ENCODE results near the gene CDRT15L2.
"Not testable (repeated sequence)": the region's sequence is repeated elsewhere in the genome, so short reads cannot be mapped to it uniquely, and the experiment has no call there.

The CDRT15L2 gene

DNA sequence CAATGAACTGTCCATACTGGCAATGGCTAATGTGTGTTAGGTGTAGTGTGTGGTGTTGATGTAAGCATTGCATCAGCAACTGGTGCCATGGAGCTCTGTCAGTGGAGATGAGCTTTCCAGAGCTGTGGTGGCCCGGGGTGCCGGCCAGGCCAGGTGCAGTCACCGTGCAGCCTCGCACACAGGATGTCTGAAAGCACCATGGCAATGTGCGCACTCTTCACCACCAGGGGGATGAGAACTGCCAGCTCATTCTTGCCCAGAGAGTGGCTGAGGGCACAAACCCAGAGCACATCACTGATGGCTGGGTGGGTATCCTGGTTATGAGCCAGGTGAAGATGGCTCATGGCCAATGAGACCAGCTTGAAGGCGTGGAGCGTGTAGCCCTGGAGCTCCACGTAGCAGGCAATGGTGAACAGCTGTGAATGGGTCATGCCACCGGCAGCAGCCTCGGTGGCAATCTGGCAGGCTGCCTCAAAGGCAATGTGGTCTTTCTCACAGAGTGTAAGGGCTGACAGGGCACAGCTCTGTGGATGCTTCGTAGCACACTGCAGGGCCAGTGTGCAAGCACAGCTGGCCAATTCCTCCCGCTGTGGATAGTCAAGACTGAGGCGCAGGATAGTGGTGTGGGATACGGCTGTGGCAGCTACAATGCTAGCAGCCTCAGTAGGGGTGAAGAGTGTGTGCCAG, 4.5 kb downstream of the CDRT15L2 start:
- H3K27ac ChIP-seq (replicated peaks); DNase-seq (ENCODE audit: low read depth in 1 of 2, low spot score in 1 of 2): not testable (repeated sequence)

DNA sequence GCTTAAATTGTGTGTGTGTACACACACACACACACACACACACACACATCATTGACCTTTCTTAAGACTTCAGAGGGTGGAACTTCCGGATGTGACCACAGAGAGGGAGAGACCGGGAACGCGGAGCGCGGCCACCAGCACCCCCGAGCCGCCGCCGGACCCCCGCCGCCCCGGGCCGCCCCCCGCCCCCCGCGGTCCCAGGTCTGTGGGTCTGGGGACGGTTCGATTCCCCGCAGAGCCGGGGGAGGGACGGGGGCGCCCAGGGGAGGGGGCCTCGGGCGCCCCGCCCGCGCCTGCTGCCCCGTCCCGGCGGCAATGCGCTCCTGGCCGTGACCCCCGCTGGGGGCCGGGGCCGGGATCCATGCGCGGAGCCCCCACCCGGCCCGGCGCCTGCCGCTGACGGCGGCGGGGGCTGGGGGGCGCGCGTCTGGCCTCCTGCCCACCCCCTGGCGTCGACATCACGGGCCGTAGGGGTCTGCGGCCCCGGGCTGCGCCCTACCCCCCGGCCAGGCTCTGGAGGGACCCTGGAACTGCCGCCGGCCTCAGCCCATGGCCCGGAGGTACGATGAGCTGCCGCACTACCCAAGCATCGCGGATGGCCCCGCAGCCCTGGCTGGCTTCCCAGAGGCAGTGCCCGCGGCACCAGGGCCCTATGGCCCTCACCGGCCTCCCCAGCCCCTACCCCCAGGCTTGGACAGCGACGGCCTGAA, 9.4 kb downstream of the CDRT15L2 start:
- H3K27me3 ChIP-seq (ENCODE audit: insufficient read depth, poor library complexity, severe bottlenecking); H3K4me3 ChIP-seq (replicated peaks; ENCODE audit: insufficient read depth, low read length); H3K27ac ChIP-seq (replicated peaks); DNase-seq (ENCODE audit: low read depth in 1 of 2, low spot score in 1 of 2): not testable (repeated sequence)

More for the DNA sequence above, 4.5 kb downstream of the CDRT15L2 start:
- H3K4me3 ChIP-seq (replicated peaks; ENCODE audit: insufficient read depth, low read length); H3K27me3 ChIP-seq (ENCODE audit: insufficient read depth, poor library complexity, severe bottlenecking): not testable (repeated sequence)

GRCh38 chr17:20589454-20589810, 9.9 kb downstream of the CDRT15L2 start:
- not testable (repeated sequence) for H3K4me3 ChIP-seq (replicated peaks; ENCODE audit: insufficient read depth, low read length); DNase-seq (ENCODE audit: low read depth in 1 of 2, low spot score in 1 of 2); H3K27me3 ChIP-seq (ENCODE audit: insufficient read depth, poor library complexity, severe bottlenecking); H3K27ac ChIP-seq (replicated peaks)

DNA sequence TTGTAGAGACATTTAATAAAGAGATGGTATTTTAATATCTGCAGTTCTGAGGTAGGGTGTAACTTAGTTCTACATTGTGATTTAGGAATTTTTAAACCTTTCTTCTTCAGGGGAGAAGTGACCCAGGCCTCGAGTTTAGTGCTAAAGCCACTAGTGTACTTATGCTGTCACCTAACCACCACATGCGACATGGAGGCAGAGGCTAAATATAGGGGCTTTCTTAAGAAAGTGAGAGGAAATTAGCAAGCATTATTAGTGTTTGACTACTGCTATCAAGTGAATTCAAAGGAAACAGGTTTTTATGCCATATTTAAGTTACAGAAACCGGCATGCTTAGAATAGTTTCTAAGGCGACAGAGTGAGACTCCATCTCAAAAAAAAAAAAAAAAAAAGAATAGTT, 11.5 kb downstream of the CDRT15L2 start:
- H3K27me3 ChIP-seq (ENCODE audit: insufficient read depth, poor library complexity, severe bottlenecking); H3K27ac ChIP-seq (replicated peaks); DNase-seq (ENCODE audit: low read depth in 1 of 2, low spot score in 1 of 2); H3K4me3 ChIP-seq (replicated peaks; ENCODE audit: insufficient read depth, low read length): not testable (repeated sequence)

GRCh38 chr17:20605568-20605967, 26.0 kb downstream of the CDRT15L2 start:
- not testable (repeated sequence) for DNase-seq (ENCODE audit: low read depth in 1 of 2, low spot score in 1 of 2); H3K27me3 ChIP-seq (ENCODE audit: insufficient read depth, poor library complexity, severe bottlenecking); H3K4me3 ChIP-seq (replicated peaks; ENCODE audit: insufficient read depth, low read length); H3K27ac ChIP-seq (replicated peaks)

DNA sequence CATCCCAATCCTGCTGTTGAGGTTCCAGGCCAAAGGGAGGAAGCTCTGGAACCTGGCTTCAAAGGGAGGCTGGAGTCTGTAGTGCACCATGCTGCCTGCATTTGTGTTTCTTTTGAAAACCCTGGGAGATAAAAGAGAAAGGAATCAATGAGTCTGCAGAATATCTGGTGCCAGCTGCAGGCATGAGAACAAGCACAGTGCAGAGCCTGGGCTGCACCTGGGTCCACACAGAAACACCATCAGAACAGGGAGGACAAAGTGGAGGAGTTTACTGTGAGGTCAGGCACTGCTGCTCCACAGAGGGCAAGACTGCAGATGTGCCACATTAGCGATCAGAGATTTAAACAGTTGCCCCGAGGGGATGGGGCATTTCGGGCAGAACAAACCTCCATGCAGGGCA, 30.0 kb downstream of the CDRT15L2 start:
- H3K27me3 ChIP-seq (ENCODE audit: insufficient read depth, poor library complexity, severe bottlenecking); H3K4me3 ChIP-seq (replicated peaks; ENCODE audit: insufficient read depth, low read length); H3K27ac ChIP-seq (replicated peaks); DNase-seq (ENCODE audit: low read depth in 1 of 2, low spot score in 1 of 2): not testable (repeated sequence)

DNA sequence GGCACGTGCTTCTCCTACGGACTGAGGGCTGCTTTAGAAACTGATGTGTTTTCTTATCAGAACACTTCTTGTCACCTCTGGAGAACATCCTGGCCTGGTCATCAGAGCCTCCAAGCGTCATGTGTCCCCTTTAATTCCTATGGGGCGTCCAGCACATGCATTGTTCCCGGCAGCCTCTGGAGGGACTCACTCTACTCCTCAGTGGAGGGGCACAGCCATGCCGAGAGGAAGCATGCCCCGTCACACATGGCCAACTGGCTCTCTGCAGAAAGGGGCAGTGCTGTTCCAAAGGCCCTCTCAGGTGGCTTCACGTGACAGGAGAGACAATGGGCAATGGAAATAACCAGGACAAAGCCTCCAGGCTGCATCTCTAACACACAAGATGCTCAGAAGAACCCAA, 31.8 kb downstream of the CDRT15L2 start:
- no peak for DNase-seq (ENCODE audit: low read depth in 1 of 2, low spot score in 1 of 2)
- no peak overlapping the region for H3K4me3 ChIP-seq (replicated peaks; ENCODE audit: insufficient read depth, low read length)
- H3K27me3 ChIP-seq (ENCODE audit: insufficient read depth, poor library complexity, severe bottlenecking), result no peaks in the 10 kb centered on the region
- no peak overlapping the region for H3K27ac ChIP-seq (replicated peaks)
- TF ChIP-seq CTCF (IDR thresholded peaks at IDR 0.05; ENCODE audit: insufficient read depth, low read length) (no peak), GABPA (IDR thresholded peaks at IDR 0.05; ENCODE audit: low read depth) (no peak), REST (IDR thresholded peaks at IDR 0.05; ENCODE audit: insufficient replicate concordance, low read depth) (no peak), POLR2AphosphoS5 (IDR thresholded peaks at IDR 0.05; ENCODE audit: low read depth) (no peak), SPI1 (IDR thresholded peaks at IDR 0.05; ENCODE audit: borderline replicate concordance, low read depth) (no peak)

DNA sequence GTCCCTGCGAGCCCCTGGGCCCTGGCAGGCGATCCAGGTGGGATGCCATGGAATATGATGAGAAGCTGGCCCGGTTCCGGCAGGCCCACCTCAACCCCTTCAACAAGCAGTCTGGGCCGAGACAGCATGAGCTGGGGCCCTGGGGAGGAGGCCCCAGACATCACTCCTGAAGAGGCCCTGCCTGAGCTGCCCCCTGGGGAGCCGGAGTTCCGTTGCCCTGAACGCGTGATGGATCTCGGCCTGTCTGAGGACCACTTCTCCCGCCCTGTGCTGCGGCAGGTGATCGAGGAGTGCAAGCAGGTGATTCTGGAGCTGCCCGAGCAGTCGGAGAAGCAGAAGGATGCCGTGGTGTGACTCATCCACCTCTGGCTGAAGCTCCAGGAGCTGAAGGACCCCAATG, 33.1 kb downstream of the CDRT15L2 start:
- H3K27ac ChIP-seq (replicated peaks), result no peak overlapping the region
- TF ChIP-seq SPI1 (IDR thresholded peaks at IDR 0.05; ENCODE audit: borderline replicate concordance, low read depth), result no peak
- H3K4me3 ChIP-seq (replicated peaks; ENCODE audit: insufficient read depth, low read length), result no peak overlapping the region
- no peaks in the 10 kb centered on the region for H3K27me3 ChIP-seq (ENCODE audit: insufficient read depth, poor library complexity, severe bottlenecking)
- no peak for DNase-seq (ENCODE audit: low read depth in 1 of 2, low spot score in 1 of 2)
